Measurements from ENCODE around the gene YAE1.
"Not testable (repeated sequence)": the region's sequence is repeated elsewhere in the genome, so short reads cannot be mapped to it uniquely, and the experiment has no call there.

Gene YAE1

DNA sequence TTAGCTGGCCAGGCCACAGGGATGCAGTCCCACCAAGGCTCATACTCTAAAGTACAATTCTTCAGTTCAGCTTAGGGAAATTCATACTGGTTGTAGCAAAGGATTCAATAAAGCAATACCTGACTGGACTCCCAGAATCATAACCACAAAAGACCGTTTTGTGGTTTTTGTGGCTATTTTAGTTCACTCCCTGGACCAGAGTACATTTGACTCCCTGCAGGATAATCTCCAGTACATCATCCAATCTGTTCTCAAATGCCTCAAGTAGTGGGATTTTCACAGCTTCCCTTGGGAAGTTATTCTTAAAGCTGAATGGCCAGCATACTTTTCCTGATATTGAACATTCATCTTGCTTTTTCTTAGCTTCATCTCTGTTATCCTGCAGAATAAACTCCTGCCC is 29.3 kb upstream of the YAE1 start:
- no peaks in the 10 kb centered on the region for H3K36me3 ChIP-seq (ENCODE audit: low read depth)
- H3K9me3 ChIP-seq (ENCODE audit: severe bottlenecking), result no peaks in the 10 kb centered on the region
- H3K27ac ChIP-seq (ENCODE audit: poor library complexity, severe bottlenecking), result no peak overlapping the region
- H3K4me3 ChIP-seq (ENCODE audit: severe bottlenecking), result no peak overlapping the region
- H3K27me3 ChIP-seq (ENCODE audit: insufficient read depth, poor library complexity, severe bottlenecking), result no peaks in the 10 kb centered on the region
- TF ChIP-seq, protein P1, sequence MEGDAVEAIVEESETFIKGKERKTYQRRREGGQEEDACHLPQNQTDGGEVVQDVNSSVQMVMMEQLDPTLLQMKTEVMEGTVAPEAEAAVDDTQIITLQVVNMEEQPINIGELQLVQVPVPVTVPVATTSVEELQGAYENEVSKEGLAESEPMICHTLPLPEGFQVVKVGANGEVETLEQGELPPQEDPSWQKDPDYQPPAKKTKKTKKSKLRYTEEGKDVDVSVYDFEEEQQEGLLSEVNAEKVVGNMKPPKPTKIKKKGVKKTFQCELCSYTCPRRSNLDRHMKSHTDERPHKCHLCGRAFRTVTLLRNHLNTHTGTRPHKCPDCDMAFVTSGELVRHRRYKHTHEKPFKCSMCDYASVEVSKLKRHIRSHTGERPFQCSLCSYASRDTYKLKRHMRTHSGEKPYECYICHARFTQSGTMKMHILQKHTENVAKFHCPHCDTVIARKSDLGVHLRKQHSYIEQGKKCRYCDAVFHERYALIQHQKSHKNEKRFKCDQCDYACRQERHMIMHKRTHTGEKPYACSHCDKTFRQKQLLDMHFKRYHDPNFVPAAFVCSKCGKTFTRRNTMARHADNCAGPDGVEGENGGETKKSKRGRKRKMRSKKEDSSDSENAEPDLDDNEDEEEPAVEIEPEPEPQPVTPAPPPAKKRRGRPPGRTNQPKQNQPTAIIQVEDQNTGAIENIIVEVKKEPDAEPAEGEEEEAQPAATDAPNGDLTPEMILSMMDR (IDR thresholded peaks at IDR 0.05; ENCODE audit: poor library complexity, severe bottlenecking), result no peak
- H3K4me1 ChIP-seq (ENCODE audit: insufficient read depth, poor library complexity, severe bottlenecking), result no peaks in the 10 kb centered on the region
- no peak for DNase-seq (ENCODE audit: low spot score)
- ATAC-seq (ENCODE audit: low read depth), result no peak

DNA sequence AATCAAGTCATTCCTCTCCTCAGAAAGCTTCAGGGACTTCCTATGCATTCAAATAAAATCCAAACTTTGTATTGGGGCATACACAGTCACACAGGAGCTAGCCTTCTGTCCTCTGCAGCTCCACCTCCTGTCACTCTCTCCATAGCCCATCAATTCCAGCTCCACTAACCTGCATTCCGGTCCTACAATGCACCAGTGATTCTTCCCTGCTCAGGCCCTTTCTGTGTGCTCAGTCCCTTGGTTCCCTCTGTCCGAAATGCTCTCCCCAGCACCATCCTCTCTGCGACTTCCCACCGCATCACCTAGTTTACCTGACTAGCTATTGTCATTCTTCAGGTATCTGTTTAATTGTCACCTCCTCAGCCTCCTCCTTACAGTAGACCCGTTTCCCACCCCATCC is 26.4 kb upstream of the YAE1 start:
- no peak overlapping the region for H3K4me3 ChIP-seq (ENCODE audit: severe bottlenecking)
- no peak overlapping the region for H3K27ac ChIP-seq (ENCODE audit: poor library complexity, severe bottlenecking)
- H3K9me3 ChIP-seq (ENCODE audit: severe bottlenecking), result no peaks in the 10 kb centered on the region
- H3K4me1 ChIP-seq (ENCODE audit: insufficient read depth, poor library complexity, severe bottlenecking), result no peaks in the 10 kb centered on the region
- H3K36me3 ChIP-seq (ENCODE audit: low read depth), result no peaks in the 10 kb centered on the region
- TF ChIP-seq, protein P1 (IDR thresholded peaks at IDR 0.05; ENCODE audit: poor library complexity, severe bottlenecking), result no peak
- H3K27me3 ChIP-seq (ENCODE audit: insufficient read depth, poor library complexity, severe bottlenecking), result no peaks in the 10 kb centered on the region
- ATAC-seq (ENCODE audit: low read depth), result 0 out of 3 replicates have a peak, but pooled peaks have one; percentile 12
- DNase-seq (ENCODE audit: low spot score), result no peak

DNA sequence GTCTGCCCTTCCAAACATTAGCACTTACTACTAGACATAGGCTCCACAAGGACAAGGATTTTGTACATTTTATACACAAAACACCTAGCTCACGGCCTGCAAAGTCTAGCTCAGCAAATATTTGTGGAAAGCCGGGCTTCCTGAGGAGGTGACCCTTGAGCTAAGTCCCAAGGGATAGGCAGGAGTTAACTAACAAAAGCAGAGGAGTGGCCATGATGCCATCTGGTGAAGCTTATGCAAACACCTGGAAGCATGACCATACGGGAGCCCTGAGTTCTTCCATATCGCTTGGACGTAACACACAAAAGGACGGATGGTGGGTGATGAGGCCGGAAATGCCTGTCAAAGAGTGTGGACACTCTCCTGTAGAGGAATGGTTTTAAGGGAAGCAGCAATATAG is 25.9 kb upstream of the YAE1 start:
- no peak for DNase-seq (ENCODE audit: low spot score)
- no peaks in the 10 kb centered on the region for H3K4me1 ChIP-seq (ENCODE audit: insufficient read depth, poor library complexity, severe bottlenecking)

DNA sequence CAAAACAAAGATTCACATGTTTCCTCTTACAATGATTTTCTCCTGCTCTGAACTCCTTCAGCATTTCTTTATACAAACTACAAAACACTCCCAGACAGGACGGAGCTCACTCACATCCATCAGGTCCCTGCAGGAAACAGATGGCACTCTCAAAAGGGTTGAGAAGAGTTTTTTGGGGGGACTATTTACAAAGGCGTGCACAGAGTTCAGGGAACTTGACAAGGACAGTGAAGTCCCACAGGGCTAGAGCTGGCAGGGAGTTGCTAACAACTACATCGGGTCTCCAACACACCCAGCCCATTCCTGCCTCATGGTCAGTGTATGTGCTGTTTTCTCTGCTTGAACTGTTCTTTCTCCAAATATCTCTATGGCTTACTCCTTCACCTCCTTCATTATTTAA is 24.7 kb upstream of the YAE1 start:
- Histone ChIP-seq H3K9me3 (ENCODE audit: severe bottlenecking) (no peaks in the 10 kb centered on the region), H3K36me3 (ENCODE audit: low read depth) (no peaks in the 10 kb centered on the region), H3K27me3 (ENCODE audit: insufficient read depth, poor library complexity, severe bottlenecking) (no peaks in the 10 kb centered on the region), H3K4me1 (ENCODE audit: insufficient read depth, poor library complexity, severe bottlenecking) (no peaks in the 10 kb centered on the region), H3K27ac (ENCODE audit: poor library complexity, severe bottlenecking) (no peak overlapping the region), H3K4me3 (ENCODE audit: severe bottlenecking) (no peak overlapping the region)
- ATAC-seq (ENCODE audit: low read depth) (no peak), DNase-seq (ENCODE audit: low spot score) (no peak)
- TF ChIP-seq, protein P1 (IDR thresholded peaks at IDR 0.05; ENCODE audit: poor library complexity, severe bottlenecking), result no peak

More for the DNA sequence above, 25.9 kb upstream of the YAE1 start:
- Histone ChIP-seq H3K36me3 (ENCODE audit: low read depth) (no peaks in the 10 kb centered on the region), H3K4me3 (ENCODE audit: severe bottlenecking) (no peak overlapping the region), H3K27me3 (ENCODE audit: insufficient read depth, poor library complexity, severe bottlenecking) (no peaks in the 10 kb centered on the region), H3K27ac (ENCODE audit: poor library complexity, severe bottlenecking) (no peak overlapping the region), H3K9me3 (ENCODE audit: severe bottlenecking) (no peaks in the 10 kb centered on the region)
- TF ChIP-seq, protein P1 (IDR thresholded peaks at IDR 0.05; ENCODE audit: poor library complexity, severe bottlenecking), result no peak
- no peak for ATAC-seq (ENCODE audit: low read depth)

DNA sequence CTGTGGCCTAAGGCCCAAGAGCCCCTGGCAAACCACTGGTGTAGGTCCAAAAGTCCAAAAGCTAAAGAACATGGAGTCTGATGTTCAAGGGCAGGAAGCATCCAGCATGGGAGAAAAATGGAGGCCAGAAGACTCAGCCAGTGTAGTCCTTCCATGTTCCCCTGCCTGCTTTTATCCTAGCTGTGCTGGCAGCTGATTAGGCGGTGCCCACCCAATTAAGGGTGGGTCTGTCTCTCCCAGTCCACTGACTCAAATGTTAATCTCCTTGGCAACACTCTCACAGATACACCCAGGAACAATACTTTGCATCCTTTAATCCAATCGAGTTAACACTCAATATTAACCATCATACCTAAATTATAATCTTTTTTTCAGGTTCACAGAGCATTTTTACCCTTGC is 21.4 kb upstream of the YAE1 start:
- not testable (repeated sequence) for H3K27ac ChIP-seq (ENCODE audit: poor library complexity, severe bottlenecking); H3K4me1 ChIP-seq (ENCODE audit: insufficient read depth, poor library complexity, severe bottlenecking); H3K4me3 ChIP-seq (ENCODE audit: severe bottlenecking); ATAC-seq (ENCODE audit: low read depth); H3K9me3 ChIP-seq (ENCODE audit: severe bottlenecking); DNase-seq (ENCODE audit: low spot score); H3K27me3 ChIP-seq (ENCODE audit: insufficient read depth, poor library complexity, severe bottlenecking); H3K36me3 ChIP-seq (ENCODE audit: low read depth)

Data from RWPE2 (cell line).